Hepatic stellate cell (primary cell): Measurements from ENCODE around the gene FANCE.
"Not testable (repeated sequence)": the region's sequence is repeated elsewhere in the genome, so short reads cannot be mapped to it uniquely, and the experiment has no call there.

Experiments used
- DNase-seq: peaks from one replicate; pipeline ENCODE4 v3.0.0; 2011; ENCODE audit warnings: low spot score

The FANCE gene

GRCh38 chr6:35499372-35499771 is 47.2 kb downstream of the FANCE start:
- no peak for DNase-seq

DNA sequence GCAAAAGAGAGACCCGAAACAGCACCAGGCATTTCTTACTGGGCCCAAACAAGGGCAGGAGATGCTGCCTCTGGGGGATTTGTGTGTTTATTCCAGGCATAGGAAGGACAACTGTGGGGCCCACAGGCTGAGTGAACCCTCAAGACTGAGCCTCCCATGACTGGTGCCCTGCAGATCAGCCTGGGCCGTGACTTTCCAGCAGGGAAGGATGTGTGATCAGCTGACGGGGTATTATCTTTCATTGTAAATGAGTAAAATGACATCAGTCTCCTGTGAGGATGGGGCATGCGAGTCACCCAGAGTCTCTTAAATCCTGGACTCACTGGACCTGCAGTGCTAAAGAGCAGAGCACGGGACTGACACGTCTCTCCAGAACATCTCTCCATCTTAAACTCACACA is 48.6 kb downstream of the FANCE start:
- DNase-seq: peak; percentile 52

DNA sequence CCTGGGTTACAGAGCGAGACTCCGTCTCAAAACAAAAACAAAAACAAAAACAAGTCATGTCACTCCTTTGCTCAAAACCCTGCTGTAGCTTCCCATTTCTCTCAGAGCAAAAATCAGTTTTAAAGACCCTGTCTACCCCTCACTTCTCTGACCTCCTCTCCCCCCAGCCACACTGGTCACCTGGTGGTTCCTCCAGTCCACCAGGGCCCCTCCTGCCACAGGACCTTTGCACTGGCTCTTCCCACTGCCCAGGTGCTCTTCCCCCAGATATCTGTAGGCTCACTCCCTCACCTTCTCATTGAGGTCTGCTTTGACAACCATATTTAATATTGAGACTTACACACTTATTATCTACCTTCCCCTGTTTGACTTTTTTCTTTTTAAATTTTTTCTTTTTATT is 49.6 kb downstream of the FANCE start:
- no peak for DNase-seq

DNA sequence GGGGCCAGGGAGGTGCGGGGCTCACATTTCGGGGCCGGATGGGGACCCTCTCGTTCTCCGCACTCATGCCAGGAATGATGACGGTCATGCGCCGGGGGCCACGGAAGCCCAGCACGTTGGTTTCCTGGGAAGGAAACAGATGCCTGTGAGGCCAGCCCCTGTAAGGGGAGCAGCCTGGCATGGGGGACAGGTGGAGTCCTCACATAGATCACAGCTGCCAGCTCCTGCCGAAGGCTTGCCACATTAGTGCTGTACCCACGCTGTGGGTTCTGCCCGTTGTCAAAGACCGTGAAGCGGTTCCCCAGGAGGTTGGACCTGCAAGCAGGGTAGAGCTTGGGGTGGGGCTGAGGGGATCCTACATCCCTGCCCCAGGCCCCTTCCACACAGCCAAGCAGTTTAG is 51.4 kb downstream of the FANCE start:
- no peak for DNase-seq

DNA sequence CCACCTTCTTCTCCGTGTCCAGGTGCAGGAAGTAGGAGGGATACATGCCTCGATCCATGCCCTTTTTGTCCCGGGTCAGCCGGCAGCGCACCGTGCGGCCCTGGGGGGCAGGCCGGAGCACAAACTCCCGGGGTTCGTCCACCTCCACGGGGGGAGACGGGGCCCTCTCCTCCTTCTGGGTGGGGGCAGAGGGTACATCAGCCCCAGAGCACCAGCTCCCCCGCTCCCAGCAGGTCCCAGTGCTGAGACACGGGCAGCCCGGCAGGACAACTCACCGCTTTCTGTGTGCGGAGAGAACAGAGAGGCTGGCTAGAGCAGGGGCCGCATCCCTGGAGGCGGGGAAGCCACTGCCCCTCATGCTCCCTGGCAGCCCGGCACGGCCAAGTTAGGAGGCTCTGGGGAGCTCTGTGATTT is 53.9 kb downstream of the FANCE start:
- no peak for DNase-seq

- no peak for DNase-seq
Measured at GRCh38 chr6:35506536-35506935, 54.4 kb downstream of the FANCE start.

DNA sequence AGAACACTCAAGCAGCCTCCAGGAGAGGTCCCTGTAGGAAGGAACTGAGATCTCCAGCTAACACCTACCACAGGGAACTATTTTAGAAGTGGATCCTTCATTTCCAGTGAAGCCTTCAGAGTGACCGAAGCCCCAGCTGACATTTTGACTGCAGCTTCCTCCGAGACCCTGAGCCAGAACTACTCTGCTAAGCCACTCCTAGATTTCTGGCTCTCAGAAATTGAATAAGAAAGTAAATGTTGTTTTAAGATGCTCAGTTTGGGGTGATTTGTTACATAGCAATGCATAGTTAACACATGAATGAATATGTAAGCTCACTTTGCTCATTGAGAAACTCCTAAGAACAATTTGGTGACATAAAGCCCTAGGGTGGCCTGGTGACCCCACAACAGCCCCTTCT is 55.1 kb downstream of the FANCE start:
- DNase-seq: no peak

DNA sequence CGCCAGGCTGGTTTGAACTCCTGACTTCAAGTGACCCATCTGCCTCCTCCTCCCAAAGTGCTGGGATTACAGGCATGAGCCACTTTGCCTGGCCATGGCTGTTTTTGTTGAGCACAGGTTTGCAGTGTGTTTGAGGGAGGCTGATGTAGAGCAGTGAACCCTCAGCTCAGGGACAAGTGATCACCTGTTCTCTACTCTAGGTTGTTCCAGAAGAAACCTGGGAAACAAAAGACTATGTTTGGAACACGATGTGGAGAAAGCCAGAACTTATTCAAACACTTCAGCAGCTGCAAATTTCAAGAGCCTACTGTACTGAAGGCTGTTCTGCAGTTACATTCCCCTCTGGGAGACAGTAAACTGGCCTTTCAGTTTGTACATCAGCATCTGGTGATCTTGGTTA is 55.9 kb downstream of the FANCE start:
- DNase-seq: no peak

GRCh38 chr6:35508542-35508941 is 56.4 kb downstream of the FANCE start:
- no peak for DNase-seq

DNA sequence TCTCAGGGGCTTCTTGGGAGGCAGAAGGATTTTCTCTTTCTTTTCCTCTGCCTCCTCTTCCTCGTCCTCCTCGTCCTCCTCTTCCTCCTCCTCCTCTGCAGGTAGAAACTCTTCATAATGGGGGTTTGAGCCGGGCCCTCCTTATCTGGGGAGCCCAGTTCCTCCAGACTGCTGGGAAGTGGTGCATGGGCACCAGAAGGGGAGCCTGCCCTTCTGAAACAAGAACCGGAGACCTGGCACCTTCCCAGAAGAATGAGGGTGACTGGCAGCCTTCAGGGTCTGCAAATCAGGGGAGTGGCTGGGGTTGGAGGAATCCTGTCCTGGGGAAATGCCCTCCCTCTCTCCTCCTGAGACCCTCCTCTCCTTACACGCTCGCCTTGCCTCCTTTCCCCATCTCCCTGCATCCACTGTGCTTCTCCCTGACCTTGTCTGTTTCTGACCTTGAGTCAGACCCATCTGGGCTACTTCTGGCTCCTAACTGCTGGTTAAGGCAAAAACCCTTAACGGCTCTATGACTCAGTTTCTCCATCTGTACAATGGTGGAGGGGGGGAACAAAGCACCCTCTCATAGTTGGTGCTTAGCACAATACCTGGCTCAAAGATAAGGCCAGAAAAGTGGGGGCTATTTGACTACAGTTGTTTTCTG is 58.9 kb downstream of the FANCE start:
- no peak for DNase-seq

DNA sequence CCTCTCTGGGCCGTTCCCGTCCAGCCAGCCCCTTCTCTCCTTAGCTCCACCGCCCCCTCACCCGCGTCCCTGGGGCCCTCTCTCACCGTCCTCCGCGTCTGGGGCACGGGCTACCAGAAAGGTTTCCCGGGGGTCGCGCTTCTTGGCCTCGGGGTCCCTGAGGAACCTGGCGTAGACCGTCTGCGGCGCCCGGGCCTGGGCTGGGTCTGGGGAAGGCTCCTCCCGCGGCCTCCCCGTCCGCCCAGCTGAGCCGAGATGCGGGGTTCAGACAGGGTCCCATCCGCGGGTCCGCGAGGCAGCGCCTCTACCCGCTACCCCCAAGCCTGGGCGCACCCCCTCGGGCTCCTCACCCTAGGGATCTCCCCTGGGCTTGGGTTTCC is 59.4 kb downstream of the FANCE start:
- DNase-seq: no peak

DNA sequence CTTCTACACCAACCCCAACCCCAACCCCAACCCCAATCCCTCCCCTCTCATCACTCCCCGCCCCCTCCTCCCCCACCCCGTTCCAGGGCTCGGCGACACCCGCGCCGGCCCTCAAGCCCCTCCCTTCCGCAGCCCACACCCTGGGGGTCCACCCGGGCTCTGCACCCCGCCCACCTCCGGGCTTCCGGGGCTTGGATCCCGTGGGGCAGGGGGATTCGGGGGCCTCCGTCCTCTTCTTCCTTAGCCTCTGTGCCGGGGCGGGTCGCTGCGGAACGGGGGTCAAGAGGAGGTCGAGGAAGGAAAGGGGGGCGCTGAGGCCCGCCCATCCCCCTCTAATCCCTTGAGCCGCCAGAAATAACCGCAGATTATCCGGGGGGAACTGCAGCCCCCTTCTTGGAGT is 59.9 kb downstream of the FANCE start:
- no peak for DNase-seq

DNA sequence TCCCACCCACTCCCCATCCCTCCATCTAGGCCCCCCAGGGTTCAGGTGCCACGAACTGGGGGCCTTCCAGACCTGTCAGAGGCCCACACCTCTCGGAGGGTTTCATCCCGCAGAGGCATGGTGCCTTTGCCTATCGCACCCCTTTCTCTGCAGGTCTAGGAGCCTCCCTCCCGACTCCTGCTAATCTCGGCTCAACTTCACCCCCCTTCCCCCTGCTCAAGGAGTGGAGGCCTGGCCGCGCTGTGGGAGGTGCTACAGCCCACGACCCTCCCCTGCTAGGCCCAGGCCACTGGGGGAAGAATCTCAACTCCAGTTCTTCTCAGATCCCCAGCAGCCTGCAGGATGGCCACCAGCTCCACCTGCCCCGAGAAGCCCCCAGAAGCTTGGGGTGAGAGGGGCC is 60.6 kb downstream of the FANCE start, which contains the start of gene TULP1:
Gene TULP1, minus strand, starts transcription at position 157 of the 400 bp plus-strand sequence. Its CDS starts 38 bp downstream, at position 119.
- DNase-seq: no peak

DNA sequence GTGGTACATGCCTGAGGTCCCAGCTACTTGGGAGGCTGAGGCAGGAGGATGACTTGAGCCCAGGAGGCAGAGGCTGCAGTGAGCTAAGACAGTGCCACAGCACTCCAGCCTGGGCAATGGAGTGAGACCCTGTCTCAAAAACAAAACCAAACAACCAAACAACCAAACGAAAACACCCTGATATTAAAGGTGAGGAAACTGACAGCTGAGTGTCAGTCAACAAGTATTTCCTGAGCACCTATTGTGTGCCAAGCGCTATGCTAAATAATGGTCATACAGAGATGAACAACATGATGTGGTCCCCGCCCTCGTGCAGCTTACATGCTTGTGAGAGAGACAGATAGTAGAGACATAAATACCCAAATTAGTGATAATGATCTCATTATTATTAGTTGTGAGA is 62.4 kb downstream of the FANCE start:
- DNase-seq: no peak

GRCh38 chr6:35515939-35516338 is 63.8 kb downstream of the FANCE start:
- not testable (repeated sequence) for DNase-seq
